ENCODE data around the gene DPP8.
A peak's percentile ranks its signal among the peaks of the same experiment; 100 is the strongest.
"Not testable (repeated sequence)": the region's sequence is repeated elsewhere in the genome, so short reads cannot be mapped to it uniquely, and the experiment has no call there.

Gene DPP8

GRCh38 chr15:65402961-65403360 is 114.5 kb downstream of the DPP8 start:
- DNase-seq (ENCODE audit: low spot score), result no peak

- DNase-seq (ENCODE audit: low spot score), result no peak
These were observed 115.8 kb downstream of the DPP8 start for GRCh38 chr15:65401611-65402240.

DNA sequence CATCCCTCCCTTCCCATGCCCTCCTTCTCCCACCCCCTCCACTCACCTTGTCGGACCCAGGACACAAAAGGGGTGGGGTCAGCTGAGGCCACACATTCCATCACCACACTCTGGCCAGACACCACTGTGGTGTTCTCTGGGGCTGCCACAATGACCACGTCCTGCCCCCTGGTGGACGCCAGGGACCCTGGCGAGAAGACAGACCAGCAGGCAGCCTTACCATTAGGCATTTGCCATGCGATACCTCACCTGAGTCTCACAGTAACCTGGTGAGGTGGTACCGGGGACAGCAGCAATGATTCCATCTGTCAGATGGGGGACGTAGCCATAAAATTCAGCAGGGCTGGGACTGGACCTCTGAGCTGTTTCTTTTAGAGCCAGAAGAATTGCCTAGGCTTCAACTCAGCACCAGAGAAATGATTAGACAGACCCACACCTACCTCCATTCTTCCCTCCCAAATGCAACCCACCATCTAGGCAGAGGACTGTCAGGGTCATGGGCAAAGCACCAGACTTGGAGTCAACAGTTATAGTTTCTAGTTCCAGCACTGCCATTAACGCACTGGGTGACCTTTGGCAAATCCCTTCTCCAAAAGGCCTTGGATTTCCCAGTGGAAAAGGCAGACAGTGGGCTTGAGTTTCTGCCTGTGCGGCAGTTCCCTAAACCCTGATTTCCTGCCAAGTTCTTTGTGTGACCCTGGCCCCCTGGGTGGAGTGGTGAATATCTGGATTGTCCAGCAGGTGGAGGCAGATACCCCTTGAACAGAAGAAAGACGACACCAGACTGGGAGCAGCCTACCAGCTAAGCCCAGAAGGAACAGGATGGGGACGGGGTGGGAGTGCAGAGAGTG is 116.5 kb downstream of the DPP8 start:
- peak; percentile 60 for DNase-seq (ENCODE audit: low spot score)

- no peak for DNase-seq (ENCODE audit: low spot score)
These were observed 117.5 kb downstream of the DPP8 start for GRCh38 chr15:65399997-65400396.

GRCh38 chr15:65399001-65399706 is 118.3 kb downstream of the DPP8 start:
- DNase-seq (ENCODE audit: low spot score), result no peak

DNA sequence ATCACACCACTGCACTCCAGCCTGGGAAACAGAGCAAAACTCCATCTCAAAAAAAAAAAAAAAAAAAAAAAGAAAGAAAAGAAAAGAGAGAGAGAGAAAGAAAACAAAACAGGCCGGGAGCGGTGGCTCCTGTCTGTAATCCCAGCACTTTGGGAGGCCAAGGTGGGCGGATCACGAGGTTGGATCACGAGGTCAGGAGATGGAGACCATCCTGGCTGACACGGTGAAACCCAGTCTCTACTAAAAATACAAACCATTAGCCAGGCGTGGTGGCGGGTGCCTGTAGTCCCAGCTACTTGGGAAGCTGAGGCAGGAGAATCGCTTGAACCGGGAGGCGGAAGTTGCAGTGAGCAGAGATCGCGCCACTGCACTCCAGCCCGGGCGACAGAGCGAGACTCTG is 119.0 kb downstream of the DPP8 start:
- DNase-seq (ENCODE audit: low spot score), result not testable (repeated sequence)

- DNase-seq (ENCODE audit: low spot score), result no peak
These were observed 120.5 kb downstream of the DPP8 start for GRCh38 chr15:65396965-65397317.

DNA sequence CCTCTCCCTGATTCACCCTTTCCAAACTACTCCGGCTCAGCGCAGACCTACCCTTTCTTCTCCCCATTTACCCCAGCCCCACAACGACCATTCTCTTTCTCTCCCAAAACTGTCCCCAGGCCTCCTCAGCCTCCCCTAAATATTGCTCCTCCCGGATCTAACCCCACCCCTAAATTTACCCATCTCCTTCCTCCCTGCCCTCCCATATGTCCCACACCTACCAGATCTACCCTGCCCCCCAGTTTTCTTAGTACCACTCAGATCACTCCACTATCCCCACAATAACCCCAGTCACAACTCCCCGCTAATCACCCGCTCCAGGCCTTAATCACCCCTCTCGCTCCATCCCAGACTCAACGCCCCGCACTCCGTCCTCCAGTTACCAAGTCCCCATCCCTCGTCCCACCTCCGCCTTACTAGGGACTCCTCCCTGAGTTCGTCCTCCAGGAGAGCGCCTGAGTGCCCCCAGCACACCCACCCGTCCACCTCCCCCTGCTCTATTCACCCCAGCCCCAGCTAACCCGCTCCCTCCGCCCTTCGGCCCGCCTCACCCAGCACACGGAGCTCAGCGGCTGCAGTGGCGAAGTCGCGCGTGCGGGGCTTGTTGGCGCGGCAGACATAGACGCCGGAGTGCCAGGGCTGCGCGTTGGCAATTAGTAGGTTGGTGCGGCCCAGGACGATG is 121.1 kb downstream of the DPP8 start:
- no peak for DNase-seq (ENCODE audit: low spot score)

GRCh38 chr15:65395567-65396202 is 121.8 kb downstream of the DPP8 start:
- no peak for DNase-seq (ENCODE audit: low spot score)

DNA sequence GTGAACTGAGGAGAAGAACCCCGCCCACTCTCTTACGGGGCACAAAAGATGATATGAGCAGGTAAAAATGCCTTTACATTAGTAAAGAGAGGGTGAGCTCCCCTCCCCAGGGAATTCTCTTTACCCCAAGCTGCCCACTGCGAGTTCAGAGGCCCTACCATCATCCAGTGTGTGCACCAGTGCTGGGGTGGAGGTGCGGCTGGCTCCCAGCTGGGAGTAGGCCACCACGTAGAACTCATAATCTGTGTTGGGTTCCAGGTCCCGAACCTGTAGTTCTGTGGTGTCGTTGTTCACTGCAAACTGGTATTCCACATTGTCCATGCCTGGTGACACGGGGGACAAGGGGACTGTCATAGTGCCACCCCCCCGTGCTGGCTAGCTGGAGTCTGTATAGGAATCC is 122.6 kb downstream of the DPP8 start:
- DNase-seq (ENCODE audit: low spot score), result no peak

DNA sequence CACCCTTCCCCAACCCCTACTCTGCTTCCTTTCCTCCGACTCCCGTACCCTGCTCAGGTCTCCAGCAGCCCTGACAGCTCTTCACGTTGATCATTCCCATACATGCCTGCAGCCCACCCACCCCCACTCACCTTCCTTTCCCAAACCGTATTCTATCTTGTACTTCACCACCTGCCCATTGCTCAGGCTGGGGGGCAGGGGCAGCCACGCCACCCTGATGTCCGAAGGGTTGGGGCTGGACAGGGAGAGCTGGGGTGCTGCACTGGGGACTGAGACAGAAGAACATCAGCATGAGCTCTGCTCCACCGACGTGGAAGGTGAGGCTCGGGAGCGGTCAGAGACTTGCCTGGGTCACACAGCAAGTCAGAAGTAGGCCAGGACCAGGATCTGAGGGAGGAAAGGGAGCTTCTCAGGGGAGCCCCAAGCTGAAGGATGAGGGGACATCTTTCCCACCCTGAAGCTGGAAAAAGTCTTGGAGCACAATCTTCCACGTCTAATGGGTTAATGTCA is 123.2 kb downstream of the DPP8 start:
- DNase-seq (ENCODE audit: low spot score), result no peak

DNA sequence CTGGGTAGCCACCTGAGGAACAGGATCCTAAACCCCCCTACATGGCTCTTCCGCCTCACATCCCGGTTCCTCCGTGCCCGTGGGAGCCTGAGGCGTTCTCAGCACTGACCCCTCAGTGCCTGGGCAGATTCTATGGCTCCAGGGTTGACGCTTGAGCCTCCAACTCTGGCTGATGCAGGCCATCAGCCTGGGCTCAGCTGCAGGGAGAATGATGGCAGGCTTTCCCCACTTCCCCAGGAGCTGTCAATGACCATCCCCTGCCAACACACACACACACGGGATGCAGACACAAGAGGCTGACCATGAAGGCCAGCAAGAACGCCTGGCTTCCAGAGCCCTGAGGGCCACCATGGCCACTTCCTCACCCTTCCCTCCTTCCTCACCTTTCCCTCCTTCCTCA is 123.9 kb downstream of the DPP8 start:
- no peak for DNase-seq (ENCODE audit: low spot score)

DNA sequence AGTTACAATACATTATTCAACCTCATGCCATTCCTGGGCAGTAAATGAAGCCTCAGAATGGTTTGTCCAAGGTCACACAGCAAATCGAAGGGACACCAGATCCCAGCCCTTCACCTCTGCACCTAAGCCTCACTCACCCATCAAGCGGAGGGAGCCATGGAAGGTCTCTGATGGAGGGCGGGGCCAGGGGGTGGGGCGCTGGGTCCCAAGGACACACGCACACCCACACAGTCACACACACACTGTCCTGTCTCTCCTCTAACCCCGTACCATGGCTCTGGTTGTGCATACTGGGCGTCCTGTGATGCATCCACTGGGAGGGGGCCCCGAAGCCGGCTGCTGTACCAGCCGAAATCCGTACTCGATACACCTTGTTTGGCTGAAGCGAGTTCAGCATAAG is 124.4 kb downstream of the DPP8 start:
- no peak for DNase-seq (ENCODE audit: low spot score)
